ENCODE measurements around the gene UBL7. TPM values are rescaled to one million over a fixed set of nuclear protein-coding genes. Genes with fewer than 3 reads are reported as not detected.

The UBL7 gene
- total and polyA plus RNA-seq, 8 donors: 32.7 to 68.3 (median 60.1) TPM

GRCh38 chr15:74504836-74505235 is 43.9 kb upstream of the UBL7 start:
- no peaks in the 10 kb centered on the region for H3K9me3 ChIP-seq
- no peaks in the 10 kb centered on the region for H3K27me3 ChIP-seq
- no peak overlapping the region for H3K27ac ChIP-seq
- no peaks in the 10 kb centered on the region for H3K36me3 ChIP-seq
- H3K4me1 ChIP-seq: no peaks in the 10 kb centered on the region
- ATAC-seq: no peak
- DNase-seq: no peak
- intact Hi-C loops (cut with DNase I): no loop called here
- TF ChIP-seq CTCF (IDR thresholded peaks at IDR 0.05): no peak
- no peak overlapping the region for H3K4me3 ChIP-seq

GRCh38 chr15:74504418-74504817 is 43.5 kb upstream of the UBL7 start:
- Histone ChIP-seq H3K27me3 (no peaks in the 10 kb centered on the region), H3K27ac (no peak overlapping the region), H3K4me1 (no peaks in the 10 kb centered on the region), H3K36me3 (no peaks in the 10 kb centered on the region), H3K4me3 (no peak overlapping the region), H3K9me3 (no peaks in the 10 kb centered on the region)
- intact Hi-C loops (cut with DNase I): no loop called here
- DNase-seq (no peak), ATAC-seq (no peak)
- no peak for TF ChIP-seq CTCF (IDR thresholded peaks at IDR 0.05)

- Histone ChIP-seq H3K9me3 (no peaks in the 10 kb centered on the region), H3K27me3 (no peaks in the 10 kb centered on the region), H3K27ac (no peak overlapping the region), H3K36me3 (no peaks in the 10 kb centered on the region), H3K4me3 (no peak overlapping the region), H3K4me1 (no peaks in the 10 kb centered on the region)
- DNase-seq: no peak
- no peak for TF ChIP-seq CTCF (IDR thresholded peaks at IDR 0.05)
- intact Hi-C loops (cut with DNase I): no loop called here
- no peak for ATAC-seq
Measured at GRCh38 chr15:74502301-74502700, 41.3 kb upstream of the UBL7 start.

- H3K4me3 ChIP-seq: no peak overlapping the region
- H3K27me3 ChIP-seq: no peaks in the 10 kb centered on the region
- H3K4me1 ChIP-seq: no peaks in the 10 kb centered on the region
- intact Hi-C loops (cut with DNase I): no loop called here
- H3K27ac ChIP-seq: no peak overlapping the region
- DNase-seq (no peak), ATAC-seq (no peak)
- no peaks in the 10 kb centered on the region for H3K36me3 ChIP-seq
- TF ChIP-seq CTCF (IDR thresholded peaks at IDR 0.05): no peak
- no peaks in the 10 kb centered on the region for H3K9me3 ChIP-seq
Measured at GRCh38 chr15:74500401-74500800, 39.4 kb upstream of the UBL7 start.

- TF ChIP-seq CTCF (IDR thresholded peaks at IDR 0.05): no peak
- Histone ChIP-seq H3K4me1 (no peaks in the 10 kb centered on the region), H3K9me3 (no peaks in the 10 kb centered on the region), H3K36me3 (no peaks in the 10 kb centered on the region), H3K27me3 (no peaks in the 10 kb centered on the region), H3K4me3 (no peak overlapping the region), H3K27ac (no peak overlapping the region)
- no peak for ATAC-seq
- intact Hi-C loops (cut with DNase I): no loop called here
- DNase-seq: no peak
Measured at GRCh38 chr15:74499366-74499765, 38.4 kb upstream of the UBL7 start.
